ENCODE data around the gene NFIC.

NFIC gene

GRCh38 chr19:3471954-3472655, 105.7 kb downstream of the NFIC start:
- DNase-seq (ENCODE audit: low read depth): peak; percentile 48
- Histone ChIP-seq H3K4me1 (ENCODE audit: control insufficient read depth, insufficient read depth, low read length) (no peaks in the 10 kb centered on the region), H3K36me3 (ENCODE audit: control insufficient read depth, insufficient read depth, low read length, severe bottlenecking) (no peaks in the 10 kb centered on the region), H3K27me3 (replicated peaks; ENCODE audit: control insufficient read depth, insufficient read depth, low read length) (no peaks in the 10 kb centered on the region), H3K9me3 (ENCODE audit: control insufficient read depth, low read length) (no peaks in the 10 kb centered on the region), H3K9ac (ENCODE audit: low read length) (peak overlapping the region; percentile 7), H3K4me3 (ENCODE audit: low read length) (no peak overlapping the region)

GRCh38 chr19:3474010-3474409, 107.6 kb downstream of the NFIC start:
- Histone ChIP-seq H3K4me1 (ENCODE audit: control insufficient read depth, insufficient read depth, low read length) (no peaks in the 10 kb centered on the region), H3K9ac (ENCODE audit: low read length) (no peak overlapping the region), H3K36me3 (ENCODE audit: control insufficient read depth, insufficient read depth, low read length, severe bottlenecking) (no peaks in the 10 kb centered on the region), H3K9me3 (ENCODE audit: control insufficient read depth, low read length) (no peaks in the 10 kb centered on the region), H3K4me3 (ENCODE audit: low read length) (no peak overlapping the region), H3K27me3 (replicated peaks; ENCODE audit: control insufficient read depth, insufficient read depth, low read length) (peaks cover 8% of the 10 kb centered on the region)
- DNase-seq (ENCODE audit: low read depth): no peak

- no peak for DNase-seq (ENCODE audit: low read depth)
- H3K36me3 ChIP-seq (ENCODE audit: control insufficient read depth, insufficient read depth, low read length, severe bottlenecking): no peaks in the 10 kb centered on the region
- H3K9ac ChIP-seq (ENCODE audit: low read length): no peak overlapping the region
- H3K9me3 ChIP-seq (ENCODE audit: control insufficient read depth, low read length): no peaks in the 10 kb centered on the region
- H3K4me1 ChIP-seq (ENCODE audit: control insufficient read depth, insufficient read depth, low read length): no peaks in the 10 kb centered on the region
- no peak overlapping the region for H3K4me3 ChIP-seq (ENCODE audit: low read length)
- peaks cover 12% of the 10 kb centered on the region for H3K27me3 ChIP-seq (replicated peaks; ENCODE audit: control insufficient read depth, insufficient read depth, low read length)
Measured at GRCh38 chr19:3474614-3475013, 108.2 kb downstream of the NFIC start.

- H3K4me3 ChIP-seq (ENCODE audit: low read length): no peak overlapping the region
- no peaks in the 10 kb centered on the region for H3K4me1 ChIP-seq (ENCODE audit: control insufficient read depth, insufficient read depth, low read length)
- H3K36me3 ChIP-seq (ENCODE audit: control insufficient read depth, insufficient read depth, low read length, severe bottlenecking): no peaks in the 10 kb centered on the region
- H3K27me3 ChIP-seq (replicated peaks; ENCODE audit: control insufficient read depth, insufficient read depth, low read length): peaks cover 14% of the 10 kb centered on the region
- no peak for DNase-seq (ENCODE audit: low read depth)
- no peaks in the 10 kb centered on the region for H3K9me3 ChIP-seq (ENCODE audit: control insufficient read depth, low read length)
- no peak overlapping the region for H3K9ac ChIP-seq (ENCODE audit: low read length)
Measured at GRCh38 chr19:3475449-3475848, 109.1 kb downstream of the NFIC start.

GRCh38 chr19:3476830-3477229, 110.4 kb downstream of the NFIC start:
- Histone ChIP-seq H3K9me3 (ENCODE audit: control insufficient read depth, low read length) (no peaks in the 10 kb centered on the region), H3K4me1 (ENCODE audit: control insufficient read depth, insufficient read depth, low read length) (no peaks in the 10 kb centered on the region), H3K36me3 (ENCODE audit: control insufficient read depth, insufficient read depth, low read length, severe bottlenecking) (no peaks in the 10 kb centered on the region), H3K9ac (ENCODE audit: low read length) (no peak overlapping the region), H3K27me3 (replicated peaks; ENCODE audit: control insufficient read depth, insufficient read depth, low read length) (peaks cover 25% of the 10 kb centered on the region), H3K4me3 (ENCODE audit: low read length) (no peak overlapping the region)
- no peak for DNase-seq (ENCODE audit: low read depth)

GRCh38 chr19:3477506-3477905, 111.1 kb downstream of the NFIC start:
- no peaks in the 10 kb centered on the region for H3K36me3 ChIP-seq (ENCODE audit: control insufficient read depth, insufficient read depth, low read length, severe bottlenecking)
- H3K4me1 ChIP-seq (ENCODE audit: control insufficient read depth, insufficient read depth, low read length): no peaks in the 10 kb centered on the region
- DNase-seq (ENCODE audit: low read depth): no peak
- H3K4me3 ChIP-seq (ENCODE audit: low read length): no peak overlapping the region
- H3K27me3 ChIP-seq (replicated peaks; ENCODE audit: control insufficient read depth, insufficient read depth, low read length): peaks cover 32% of the 10 kb centered on the region
- no peak overlapping the region for H3K9ac ChIP-seq (ENCODE audit: low read length)
- no peaks in the 10 kb centered on the region for H3K9me3 ChIP-seq (ENCODE audit: control insufficient read depth, low read length)

- Histone ChIP-seq H3K9ac (ENCODE audit: low read length) (no peak overlapping the region), H3K27me3 (replicated peaks; ENCODE audit: control insufficient read depth, insufficient read depth, low read length) (peaks cover 34% of the 10 kb centered on the region), H3K36me3 (ENCODE audit: control insufficient read depth, insufficient read depth, low read length, severe bottlenecking) (no peaks in the 10 kb centered on the region), H3K9me3 (ENCODE audit: control insufficient read depth, low read length) (no peaks in the 10 kb centered on the region), H3K4me3 (ENCODE audit: low read length) (no peak overlapping the region), H3K4me1 (ENCODE audit: control insufficient read depth, insufficient read depth, low read length) (no peaks in the 10 kb centered on the region)
- DNase-seq (ENCODE audit: low read depth): no peak
Measured at GRCh38 chr19:3477951-3478350, 111.6 kb downstream of the NFIC start.

- no peak for DNase-seq (ENCODE audit: low read depth)
- no peak overlapping the region for H3K9ac ChIP-seq (ENCODE audit: low read length)
- H3K4me1 ChIP-seq (ENCODE audit: control insufficient read depth, insufficient read depth, low read length): no peaks in the 10 kb centered on the region
- no peaks in the 10 kb centered on the region for H3K36me3 ChIP-seq (ENCODE audit: control insufficient read depth, insufficient read depth, low read length, severe bottlenecking)
- H3K9me3 ChIP-seq (ENCODE audit: control insufficient read depth, low read length): no peaks in the 10 kb centered on the region
- H3K27me3 ChIP-seq (replicated peaks; ENCODE audit: control insufficient read depth, insufficient read depth, low read length): peaks cover 39% of the 10 kb centered on the region
- H3K4me3 ChIP-seq (ENCODE audit: low read length): no peak overlapping the region
Measured at GRCh38 chr19:3478409-3479176, 112.2 kb downstream of the NFIC start.

GRCh38 chr19:3479177-3479833, 112.9 kb downstream of the NFIC start:
- Histone ChIP-seq H3K4me3 (ENCODE audit: low read length) (no peak overlapping the region), H3K27me3 (replicated peaks; ENCODE audit: control insufficient read depth, insufficient read depth, low read length) (peaks cover 40% of the 10 kb centered on the region), H3K36me3 (ENCODE audit: control insufficient read depth, insufficient read depth, low read length, severe bottlenecking) (no peaks in the 10 kb centered on the region), H3K9me3 (ENCODE audit: control insufficient read depth, low read length) (no peaks in the 10 kb centered on the region), H3K9ac (ENCODE audit: low read length) (no peak overlapping the region), H3K4me1 (ENCODE audit: control insufficient read depth, insufficient read depth, low read length) (no peaks in the 10 kb centered on the region)
- DNase-seq (ENCODE audit: low read depth): peak; percentile 39

- H3K9ac ChIP-seq (ENCODE audit: low read length): no peak overlapping the region
- no peaks in the 10 kb centered on the region for H3K9me3 ChIP-seq (ENCODE audit: control insufficient read depth, low read length)
- H3K36me3 ChIP-seq (ENCODE audit: control insufficient read depth, insufficient read depth, low read length, severe bottlenecking): no peaks in the 10 kb centered on the region
- peaks cover 44% of the 10 kb centered on the region for H3K27me3 ChIP-seq (replicated peaks; ENCODE audit: control insufficient read depth, insufficient read depth, low read length)
- no peak overlapping the region for H3K4me3 ChIP-seq (ENCODE audit: low read length)
- H3K4me1 ChIP-seq (ENCODE audit: control insufficient read depth, insufficient read depth, low read length): no peaks in the 10 kb centered on the region
- no peak for DNase-seq (ENCODE audit: low read depth)
Measured at GRCh38 chr19:3479834-3480215, 113.4 kb downstream of the NFIC start.

- H3K36me3 ChIP-seq (ENCODE audit: control insufficient read depth, insufficient read depth, low read length, severe bottlenecking): no peaks in the 10 kb centered on the region
- no peaks in the 10 kb centered on the region for H3K4me1 ChIP-seq (ENCODE audit: control insufficient read depth, insufficient read depth, low read length)
- H3K4me3 ChIP-seq (ENCODE audit: low read length): no peak within 1 kb of the TSS
- DNase-seq (ENCODE audit: low read depth): no peak
- H3K9ac ChIP-seq (ENCODE audit: low read length): no peak within 1 kb of the TSS
- H3K27me3 ChIP-seq (replicated peaks; ENCODE audit: control insufficient read depth, insufficient read depth, low read length): peaks cover 44% of the 10 kb centered on the region
- H3K9me3 ChIP-seq (ENCODE audit: control insufficient read depth, low read length): no peaks in the 10 kb centered on the region
Measured at GRCh38 chr19:3480383-3481091, 114.2 kb downstream of the NFIC start, which contains the start of gene SMIM24. TSS of gene SMIM24 (minus strand) at chr19:3480525. CDS start at chr19:3480463, 62 bp downstream.

Measured in adipocyte (in vitro differentiated cells).